ENCODE results near the gene MLH1.

- no peak for TF ChIP-seq CTCF (IDR thresholded peaks at IDR 0.05)
- TF ChIP-seq EP300 (IDR thresholded peaks at IDR 0.05; ENCODE audit: low read depth) = no peak
- no peak for TF ChIP-seq POLR2AphosphoS5 (IDR thresholded peaks at IDR 0.05)
- TF ChIP-seq POLR2A (IDR thresholded peaks at IDR 0.05) = no peak
These were observed 20.2 kb upstream of the MLH1 start for GRCh38 chr3:36973139-36973538.

All from transverse colon (tissue), 4 donors.